Left lung (tissue), 10 donors: ENCODE measurements around the gene NUP188. TPM values are rescaled to one million over a fixed set of nuclear protein-coding genes. Genes with fewer than 3 reads are reported as not detected.

Experiments used
- ATAC-seq: fragments of 200-7000 bp; cut with Tn5 transposase; one replicate; pipeline ENCODE4 v1.9.1; 2020; ENCODE audit warnings: moderate library complexity
- DNase-seq, 4 donors: peaks; one replicate each; pipeline ENCODE4 v3.0.0-alpha.2; 2013 to 2020
- H3K27ac ChIP-seq, 2 donors: fragments of 200-600 bp; sonication (generic) in 1 of 2; one replicate each; pipeline versions ENCODE4 v1.5.0 to v1.8.0; 2020 to 2021
- H3K27me3 ChIP-seq, 2 donors: fragments of 200-600 bp; sonication (generic) in 1 of 2; one replicate each; pipeline versions ENCODE4 v1.5.0 to v1.8.0; 2020 to 2021
- H3K36me3 ChIP-seq, 2 donors: fragments of 200-600 bp; sonication (generic) in 1 of 2; one replicate each; pipeline versions ENCODE4 v1.5.0 to v1.8.0; 2020 to 2021
- H3K4me1 ChIP-seq, 2 donors: fragments of 200-600 bp; one replicate each; pipeline ENCODE4 v1.8.0; 2021
- H3K4me3 ChIP-seq, 2 donors: fragments of 200-600 bp; sonication (generic) in 1 of 2; one replicate each; pipeline versions ENCODE4 v1.5.0 to v1.8.0; 2020 to 2021; ENCODE audit warnings: mild to moderate bottlenecking in 1 of 2
- H3K9me3 ChIP-seq, 2 donors: fragments of 200-600 bp; sonication (generic) in 1 of 2; one replicate each; pipeline versions ENCODE4 v1.5.0 to v1.8.0; 2020 to 2021
- intact Hi-C, 2 donors: fragments of 100-400 bp; cut with DNase I; formaldehyde crosslinking; loops; one replicate each; pipeline versions ENCODE4 v1.11.2 to v1.14.2; 2022
- polyA plus RNA-seq, 6 donors: library from polyadenylated mRNA; unstranded; fragments of 120-200 nt; gene quantifications; one replicate each; pipeline ENCODE4 v1.2.1, GENCODE V29; 2013; ENCODE audit not compliant: insufficient read length in 6 of 6
- total RNA-seq, 2 donors: library from RNA; stranded (reverse); fragmentation: NEBNext Ultra II Directional; extraction: Animal tissue kit (Norgen Biotek cat#: 25700); gene quantifications; one replicate each; pipeline ENCODE4 v1.2.1, GENCODE V29; 2021
- TF ChIP-seq, protein P1 (sequence below), 2 donors: fragments of 200-600 bp; sonication (generic) in 1 of 2; IDR thresholded peaks; one replicate each; pipeline versions ENCODE4 v1.5.0 to v1.8.0; 2021; ENCODE audit warnings: antibody characterized with exemption in 2 of 2
- donor health status: DM: no; HTN: yes; CAD: no.
- donor health status: DM: no; HTN: no; CAD: no.

The NUP188 gene
- total and polyA plus RNA-seq, 8 donors: 42.6 to 67.6 (median 58.9) TPM

DNA sequence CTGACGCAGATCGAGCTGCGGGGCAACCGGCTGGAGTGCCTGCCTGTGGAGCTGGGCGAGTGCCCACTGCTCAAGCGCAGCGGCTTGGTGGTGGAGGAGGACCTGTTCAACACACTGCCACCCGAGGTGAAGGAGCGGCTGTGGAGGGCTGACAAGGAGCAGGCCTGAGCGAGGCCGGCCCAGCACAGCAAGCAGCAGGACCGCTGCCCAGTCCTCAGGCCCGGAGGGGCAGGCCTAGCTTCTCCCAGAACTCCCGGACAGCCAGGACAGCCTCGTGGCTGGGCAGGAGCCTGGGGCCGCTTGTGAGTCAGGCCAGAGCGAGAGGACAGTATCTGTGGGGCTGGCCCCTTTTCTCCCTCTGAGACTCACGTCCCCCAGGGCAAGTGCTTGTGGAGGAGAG, 31.3 kb upstream of the NUP188 start:
- Histone ChIP-seq H3K27ac (peak overlapping the region; percentile 56 to 81), H3K4me1 (peaks cover 46 to 89% of the 10 kb centered on the region in 2 donors), H3K27me3 (no peaks in the 10 kb centered on the region), H3K36me3 (peaks cover 0 to 37% of the 10 kb centered on the region in 2 donors), H3K4me3 (no peak overlapping the region), H3K9me3 (no peaks in the 10 kb centered on the region)
- DNase-seq (peak in 2 of 4 donors; percentile 52 to 83), ATAC-seq (peak; percentile 9)
- TF ChIP-seq, protein P1, sequence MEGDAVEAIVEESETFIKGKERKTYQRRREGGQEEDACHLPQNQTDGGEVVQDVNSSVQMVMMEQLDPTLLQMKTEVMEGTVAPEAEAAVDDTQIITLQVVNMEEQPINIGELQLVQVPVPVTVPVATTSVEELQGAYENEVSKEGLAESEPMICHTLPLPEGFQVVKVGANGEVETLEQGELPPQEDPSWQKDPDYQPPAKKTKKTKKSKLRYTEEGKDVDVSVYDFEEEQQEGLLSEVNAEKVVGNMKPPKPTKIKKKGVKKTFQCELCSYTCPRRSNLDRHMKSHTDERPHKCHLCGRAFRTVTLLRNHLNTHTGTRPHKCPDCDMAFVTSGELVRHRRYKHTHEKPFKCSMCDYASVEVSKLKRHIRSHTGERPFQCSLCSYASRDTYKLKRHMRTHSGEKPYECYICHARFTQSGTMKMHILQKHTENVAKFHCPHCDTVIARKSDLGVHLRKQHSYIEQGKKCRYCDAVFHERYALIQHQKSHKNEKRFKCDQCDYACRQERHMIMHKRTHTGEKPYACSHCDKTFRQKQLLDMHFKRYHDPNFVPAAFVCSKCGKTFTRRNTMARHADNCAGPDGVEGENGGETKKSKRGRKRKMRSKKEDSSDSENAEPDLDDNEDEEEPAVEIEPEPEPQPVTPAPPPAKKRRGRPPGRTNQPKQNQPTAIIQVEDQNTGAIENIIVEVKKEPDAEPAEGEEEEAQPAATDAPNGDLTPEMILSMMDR (IDR thresholded peaks at IDR 0.05): no peak
- intact Hi-C loops: no loop called here

DNA sequence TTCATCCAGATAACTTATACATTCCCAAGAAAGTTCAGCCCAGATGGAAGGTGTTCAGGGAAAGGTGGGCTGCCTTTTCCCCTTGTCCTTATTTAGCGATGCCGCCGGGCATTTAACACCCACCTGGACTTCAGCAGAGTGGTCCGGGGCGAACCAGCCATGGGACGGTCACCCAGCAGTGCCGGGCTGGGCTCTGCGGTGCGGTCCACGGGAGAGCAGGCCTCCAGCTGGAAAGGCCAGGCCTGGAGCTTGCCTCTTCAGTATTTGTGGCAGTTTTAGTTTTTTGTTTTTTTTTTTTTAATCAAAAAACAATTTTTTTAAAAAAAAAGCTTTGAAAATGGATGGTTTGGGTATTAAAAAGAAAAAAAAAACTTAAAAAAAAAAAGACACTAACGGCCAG, 30.8 kb upstream of the NUP188 start:
- intact Hi-C loops: no loop called here
- TF ChIP-seq, protein P1 (IDR thresholded peaks at IDR 0.05): no peak
- Histone ChIP-seq H3K4me1 (peaks cover 45 to 89% of the 10 kb centered on the region in 2 donors), H3K4me3 (no peak overlapping the region), H3K27me3 (no peaks in the 10 kb centered on the region), H3K36me3 (peaks cover 0 to 36% of the 10 kb centered on the region in 2 donors), H3K27ac (peak overlapping the region; percentile 56 to 81), H3K9me3 (no peaks in the 10 kb centered on the region)
- DNase-seq (no peak), ATAC-seq (no peak)

DNA sequence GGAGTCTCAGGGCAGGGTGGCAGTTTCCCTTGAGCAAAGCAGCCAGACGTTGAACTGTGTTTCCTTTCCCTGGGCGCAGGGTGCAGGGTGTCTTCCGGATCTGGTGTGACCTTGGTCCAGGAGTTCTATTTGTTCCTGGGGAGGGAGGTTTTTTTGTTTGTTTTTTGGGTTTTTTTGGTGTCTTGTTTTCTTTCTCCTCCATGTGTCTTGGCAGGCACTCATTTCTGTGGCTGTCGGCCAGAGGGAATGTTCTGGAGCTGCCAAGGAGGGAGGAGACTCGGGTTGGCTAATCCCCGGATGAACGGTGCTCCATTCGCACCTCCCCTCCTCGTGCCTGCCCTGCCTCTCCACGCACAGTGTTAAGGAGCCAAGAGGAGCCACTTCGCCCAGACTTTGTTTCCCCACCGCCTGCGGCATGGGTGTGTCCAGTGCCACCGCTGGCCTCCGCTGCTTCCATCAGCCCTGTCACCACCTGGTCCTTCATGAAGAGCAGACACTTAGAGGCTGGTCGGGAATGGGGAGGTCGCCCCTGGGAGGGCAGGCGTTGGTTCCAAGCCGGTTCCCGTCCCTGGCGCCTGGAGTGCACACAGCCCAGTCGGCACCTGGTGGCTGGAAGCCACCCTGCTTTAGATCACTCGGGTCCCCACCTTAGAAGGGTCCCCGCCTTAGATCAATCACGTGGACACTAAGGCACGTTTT, 30.2 kb upstream of the NUP188 start:
- peak overlapping the region; percentile 56 to 81 for H3K27ac ChIP-seq
- peaks cover 44 to 88% of the 10 kb centered on the region in 2 donors for H3K4me1 ChIP-seq
- TF ChIP-seq, protein P1 (IDR thresholded peaks at IDR 0.05): no peak
- intact Hi-C loops: no loop called here
- no peaks in the 10 kb centered on the region for H3K9me3 ChIP-seq
- H3K36me3 ChIP-seq: peaks cover 0 to 36% of the 10 kb centered on the region in 2 donors
- H3K4me3 ChIP-seq: no peak overlapping the region
- ATAC-seq: peak; percentile 48
- peak; percentile 73 to 86 (median 79) for DNase-seq
- H3K27me3 ChIP-seq: no peaks in the 10 kb centered on the region

DNA sequence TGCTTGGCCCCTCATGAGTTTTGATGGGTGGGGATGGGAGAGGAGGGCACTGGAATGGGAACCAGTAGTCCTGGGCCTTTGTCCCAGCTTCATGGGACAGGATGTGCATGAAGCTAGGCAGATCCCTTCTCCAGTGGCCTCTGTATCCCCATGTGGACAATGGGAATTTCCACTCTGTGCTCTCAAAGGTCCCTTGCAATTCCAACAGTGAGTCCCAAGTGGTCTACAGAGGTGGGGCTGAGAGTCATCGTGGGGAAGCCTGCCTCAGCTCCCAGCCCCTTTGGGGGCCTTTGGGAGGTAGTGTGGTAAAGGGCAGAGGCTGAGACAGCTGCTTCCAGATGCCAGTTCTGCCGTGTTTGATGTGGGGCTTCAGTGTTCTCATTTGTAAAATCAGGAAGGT, 28.6 kb upstream of the NUP188 start:
- Histone ChIP-seq H3K9me3 (no peaks in the 10 kb centered on the region), H3K27ac (peak overlapping the region in 1 of 2 donors; percentile 77), H3K4me3 (no peak overlapping the region), H3K36me3 (peaks cover 0 to 36% of the 10 kb centered on the region in 2 donors), H3K27me3 (no peaks in the 10 kb centered on the region), H3K4me1 (peaks cover 30 to 78% of the 10 kb centered on the region in 2 donors)
- ATAC-seq: no peak
- DNase-seq: no peak
- TF ChIP-seq, protein P1 (IDR thresholded peaks at IDR 0.05): no peak
- intact Hi-C loops: no loop called here

DNA sequence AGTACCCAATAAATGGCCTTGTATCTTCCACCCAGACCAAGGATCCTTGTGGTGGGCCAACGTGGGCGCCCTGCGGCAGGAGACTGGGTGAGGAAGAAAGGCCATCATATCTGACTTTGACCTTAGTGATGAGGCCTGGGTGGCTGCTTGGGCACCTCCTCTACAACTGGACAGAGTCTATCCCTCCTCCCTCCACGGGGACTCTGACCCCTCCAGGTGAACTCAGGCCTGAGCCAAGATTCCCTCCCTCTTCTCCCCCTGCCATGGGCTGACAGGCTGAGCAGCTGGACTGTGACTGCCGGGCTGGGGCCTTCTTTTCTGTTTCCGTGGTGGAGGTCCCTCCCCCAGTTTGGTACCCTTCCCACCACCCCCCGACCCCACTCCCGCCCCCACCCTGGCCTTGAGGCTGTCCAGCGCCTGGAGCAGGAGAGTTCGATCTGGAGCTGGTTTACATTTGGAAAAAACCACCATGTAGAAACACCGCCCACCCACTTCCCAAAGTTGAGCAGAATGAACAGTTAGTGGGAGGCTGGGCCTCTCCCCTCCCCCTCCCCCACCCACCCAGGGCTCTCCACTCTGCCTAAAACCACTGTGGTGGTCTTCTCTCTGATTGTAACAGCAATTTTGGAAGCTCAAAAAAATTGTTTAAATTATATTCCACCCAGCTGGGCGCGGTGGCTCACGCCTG, 28.0 kb upstream of the NUP188 start:
- H3K4me3 ChIP-seq: no peak overlapping the region
- H3K9me3 ChIP-seq: no peaks in the 10 kb centered on the region
- peaks cover 27 to 72% of the 10 kb centered on the region in 2 donors for H3K4me1 ChIP-seq
- TF ChIP-seq, protein P1 (IDR thresholded peaks at IDR 0.05): no peak
- intact Hi-C loops: no loop called here
- ATAC-seq (no peak), DNase-seq (no peak)
- peaks cover 0 to 36% of the 10 kb centered on the region in 2 donors for H3K36me3 ChIP-seq
- H3K27ac ChIP-seq: peak overlapping the region; percentile 58 to 77
- no peaks in the 10 kb centered on the region for H3K27me3 ChIP-seq
